BJ (cell line): ENCODE results near the gene COIL. TPM values are rescaled to one million over a fixed set of nuclear protein-coding genes. Genes with fewer than 3 reads are reported as not detected.
"Not testable (repeated sequence)": the region's sequence is repeated elsewhere in the genome, so short reads cannot be mapped to it uniquely, and the experiment has no call there.

Experiments
- CTCF ChIA-PET: fragments of 350-600 bp; formaldehyde crosslinking; extraction: SDS; loops from one replicate; lab custom pipeline; 2021; ENCODE audit warnings: antibody characterized with exemption, inconsistent platforms; lab: Yijun Ruan, JAX
- POLR2A ChIA-PET: fragments of 300-600 bp; sonication (Branson Sonifier 250); formaldehyde crosslinking; extraction: SDS; loops from one replicate; lab custom pipeline; 2021; ENCODE audit warnings: antibody characterized with exemption; lab: Charles Lee
- DNase-seq: peaks from one replicate; pipeline ENCODE4 v3.0.0-alpha.2; 2011; ENCODE audit warnings: low read depth
- H3K27me3 ChIP-seq: 2 replicates; pipeline ENCODE4 v1.6.0; 2011; ENCODE audit warnings: low read length; ENCODE audit not compliant: control insufficient read depth, insufficient read depth
- H3K36me3 ChIP-seq: 2 replicates; pipeline ENCODE4 v1.5.1; 2011; ENCODE audit warnings: low read length; ENCODE audit not compliant: control insufficient read depth, insufficient read depth
- H3K4me3 ChIP-seq: 2 replicates; pipeline ENCODE4 v1.5.1; 2011; ENCODE audit warnings: low read depth, mild to moderate bottlenecking, control low read depth, low read length
- CTCF ChIP-seq: IDR thresholded peaks from 2 replicates; pipeline ENCODE4 v1.5.1; 2011; ENCODE audit warnings: low read depth, mild to moderate bottlenecking, control low read depth, inconsistent platforms, low read length, moderate library complexity; ENCODE audit not compliant: insufficient read depth
- polyA plus RNA-seq: library from polyadenylated mRNA; depleted of rRNA; stranded (reverse); fragments of >200 nt; gene quantifications from 2 replicates; pipeline ENCODE4 v1.2.3, GENCODE V29; 2011

Gene COIL
- polyA plus RNA-seq, 1 experiment = 2.8 TPM

- CTCF ChIA-PET = interaction anchor here (5.2 kb wide), 1 partner anchor 125 kb away, joined by 105 read pairs; no protein-coding TSS in a partner anchor
- no peak for DNase-seq
These were observed 17.2 kb downstream of the COIL start for GRCh38 chr17:56943505-56944125.

GRCh38 chr17:56939869-56940484 lies 20.9 kb downstream of the COIL start:
- ChIA-PET POLR2A (no interaction called here), CTCF (interaction anchor here (0.8 to 5.2 kb wide), 14 partner anchors 11 to 140 kb away, joined by 3 to 105 read pairs (median 4); partner anchors contain the start of genes C17orf67 and DGKE)
- no peaks in the 10 kb centered on the region for H3K27me3 ChIP-seq
- DNase-seq = no peak
- H3K36me3 ChIP-seq = peaks cover 6% of the 10 kb centered on the region
- TF ChIP-seq CTCF = peak; percentile 67
- H3K4me3 ChIP-seq = no peak overlapping the region

More at GRCh38 chr17:56943505-56944125, 17.2 kb downstream of the COIL start:
- peaks cover 5% of the 10 kb centered on the region for H3K36me3 ChIP-seq
- POLR2A ChIA-PET = no interaction called here
- no peak overlapping the region for H3K4me3 ChIP-seq
- TF ChIP-seq CTCF = no peak
- no peaks in the 10 kb centered on the region for H3K27me3 ChIP-seq

GRCh38 chr17:56938206-56938605 lies 22.6 kb downstream of the COIL start:
- H3K4me3 ChIP-seq, DNase-seq, POLR2A ChIA-PET: not testable (repeated sequence)

GRCh38 chr17:56937687-56938086 lies 23.2 kb downstream of the COIL start:
- CTCF ChIA-PET = interaction anchor here (1.1 to 1.5 kb wide), 2 partner anchors 113 to 118 kb away, joined by 3 to 5 read pairs; no protein-coding TSS in a partner anchor
- POLR2A ChIA-PET = no interaction called here
- Histone ChIP-seq H3K27me3 (no peaks in the 10 kb centered on the region), H3K4me3 (no peak overlapping the region), H3K36me3 (peaks cover 5% of the 10 kb centered on the region)
- TF ChIP-seq CTCF = no peak
- no peak for DNase-seq

More at GRCh38 chr17:56938206-56938605, 22.6 kb downstream of the COIL start:
- CTCF ChIA-PET = interaction anchor here (1.1 kb wide), 1 partner anchor 119 kb away, joined by 3 read pairs; no protein-coding TSS in a partner anchor
- not testable (repeated sequence) for H3K27me3 ChIP-seq, H3K36me3 ChIP-seq

GRCh38 chr17:56936697-56937322 lies 24.0 kb downstream of the COIL start:
- CTCF ChIA-PET = interaction anchor here (0.8 to 2.2 kb wide), 5 partner anchors 9 to 1756 kb away, joined by 3 to 14 read pairs (median 5); partner anchors contain the start of gene RAD51C
- H3K36me3 ChIP-seq = peaks cover 4% of the 10 kb centered on the region
- POLR2A ChIA-PET = no interaction called here
- no peak for TF ChIP-seq CTCF
- no peaks in the 10 kb centered on the region for H3K27me3 ChIP-seq
- no peak overlapping the region for H3K4me3 ChIP-seq
- no peak for DNase-seq
